Ectodermal cell (in vitro differentiated cells): ENCODE measurements around the gene AKT2.
"Not testable (repeated sequence)": the region's sequence is repeated elsewhere in the genome, so short reads cannot be mapped to it uniquely, and the experiment has no call there.

Experiments
- H3K27ac ChIP-seq: 2 replicates; pipeline ENCODE4 v1.7.0; 2013; ENCODE audit warnings: mild to moderate bottlenecking, low read depth, low read length; ENCODE audit not compliant: insufficient read depth, poor library complexity, severe bottlenecking
- H3K27me3 ChIP-seq: 2 replicates; pipeline ENCODE4 v1.7.0; 2013; ENCODE audit warnings: mild to moderate bottlenecking, low read length; ENCODE audit not compliant: insufficient read depth, control insufficient read depth, poor library complexity, severe bottlenecking
- H3K36me3 ChIP-seq: one replicate; pipeline ENCODE4 v1.7.0; 2013; ENCODE audit warnings: low read length; ENCODE audit not compliant: control insufficient read depth, insufficient read depth
- H3K4me1 ChIP-seq: one replicate; pipeline ENCODE4 v1.7.0; 2013; ENCODE audit warnings: low read length; ENCODE audit not compliant: control insufficient read depth, insufficient read depth
- H3K4me3 ChIP-seq: 2 replicates; pipeline ENCODE4 v1.7.0; 2013; ENCODE audit warnings: low read depth, low read length, control low read depth; ENCODE audit not compliant: insufficient read depth
- H3K9me3 ChIP-seq: 2 replicates; pipeline ENCODE4 v1.7.0; 2013; ENCODE audit warnings: mild to moderate bottlenecking, low read length, moderate library complexity; ENCODE audit not compliant: control insufficient read depth
- WGBS, 2 experiments: methylation state at CpG; one replicate each; pipeline ENCODE4 v1.1.7; 2013; ENCODE audit warnings: missing lambda C conversion rate in 2 of 2; 5-methylcytosine and 5-hydroxymethylcytosine counted together

The AKT2 gene

GRCh38 chr19:40219029-40219428 lies 66.1 kb downstream of the AKT2 start:
- H3K27me3 ChIP-seq = peaks cover 57% of the 10 kb centered on the region
- not testable (repeated sequence) for H3K36me3 ChIP-seq, H3K27ac ChIP-seq, H3K4me1 ChIP-seq, H3K9me3 ChIP-seq, H3K4me3 ChIP-seq
- WGBS, 2 experiments = 85 to 91% methylated on average over 4 of the region's 4 CpGs

DNA sequence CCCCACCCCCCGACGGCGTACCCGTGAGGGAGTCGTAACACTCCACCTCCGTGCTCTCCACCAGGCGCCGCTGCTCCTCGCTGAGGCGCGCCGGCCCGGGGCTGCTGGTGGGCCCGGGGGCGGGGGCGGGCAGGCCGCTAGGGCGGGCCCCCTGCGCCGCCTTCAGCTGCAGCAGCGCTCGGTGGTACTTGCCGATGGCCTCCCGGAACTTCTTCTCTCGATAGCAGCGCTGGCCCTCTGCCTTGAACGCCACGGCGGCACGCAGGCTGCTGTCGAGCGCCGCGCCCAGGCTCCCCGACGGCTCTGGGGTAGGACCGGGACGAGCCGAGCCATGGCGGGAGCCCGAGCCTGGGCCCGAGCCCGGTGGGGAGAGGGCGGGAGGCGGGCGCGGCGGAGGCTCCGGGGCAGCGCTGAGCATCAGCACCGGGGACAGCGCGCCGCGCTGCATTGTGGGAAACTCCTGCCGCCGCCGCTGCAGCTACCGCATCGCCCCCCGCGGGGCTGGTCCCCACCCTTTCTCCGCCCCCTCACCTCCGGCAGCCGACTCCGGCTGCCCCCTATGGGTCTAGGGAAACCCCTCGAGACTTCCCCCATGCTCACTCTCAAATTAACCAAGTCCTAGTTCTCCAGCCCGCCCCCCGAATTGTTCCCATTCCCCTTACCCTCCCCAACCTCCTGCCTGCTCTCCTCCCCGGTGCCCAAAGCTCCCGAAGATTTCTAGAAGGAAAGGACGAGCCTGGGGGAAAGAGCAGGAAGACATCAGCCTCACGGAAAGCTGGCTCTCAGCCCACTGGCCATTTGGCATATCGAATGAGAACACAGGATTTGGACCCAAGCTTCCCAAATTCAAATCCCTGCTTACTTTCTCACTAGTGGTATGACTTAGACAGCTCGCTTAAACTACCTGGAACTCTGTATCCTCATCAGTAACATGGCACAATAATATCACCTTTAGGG lies 66.9 kb downstream of the AKT2 start, which contains the start of gene TTC9B:
TTC9B (minus strand) TSS at position 451 of the 957 bp plus-strand sequence; CDS start at position 448, 3 bp downstream.
- Histone ChIP-seq H3K4me3 (no peak within 1 kb of the TSS), H3K27ac (no peak within 1 kb of the TSS), H3K4me1 (no peaks in the 10 kb centered on the region), H3K27me3 (peaks cover 57% of the 10 kb centered on the region), H3K36me3 (no peaks in the 10 kb centered on the region), H3K9me3 (no peaks in the 10 kb centered on the region)
- WGBS, 2 experiments = 7 to 8% methylated on average over 75 of the region's 75 CpGs

- Histone ChIP-seq H3K27me3 (peaks cover 57% of the 10 kb centered on the region), H3K4me3 (no peak overlapping the region), H3K36me3 (peaks cover 3% of the 10 kb centered on the region), H3K9me3 (no peaks in the 10 kb centered on the region), H3K27ac (no peak overlapping the region), H3K4me1 (no peaks in the 10 kb centered on the region)
- 38 to 42% methylated on average over 54 of the region's 54 CpGs for WGBS, 2 experiments
These were observed 67.9 kb downstream of the AKT2 start for GRCh38 chr19:40217027-40217810.

- no peaks in the 10 kb centered on the region for H3K9me3 ChIP-seq
- H3K4me3 ChIP-seq = no peak overlapping the region
- H3K36me3 ChIP-seq = peaks cover 3% of the 10 kb centered on the region
- H3K27me3 ChIP-seq = peaks cover 57% of the 10 kb centered on the region
- H3K27ac ChIP-seq = no peak overlapping the region
- WGBS, 2 experiments = 80 to 83% methylated on average over 9 of the region's 9 CpGs
- no peaks in the 10 kb centered on the region for H3K4me1 ChIP-seq
These were observed 68.4 kb downstream of the AKT2 start for GRCh38 chr19:40216777-40217026.

GRCh38 chr19:40216013-40216776 lies 69.0 kb downstream of the AKT2 start:
- no peak overlapping the region for H3K27ac ChIP-seq
- no peaks in the 10 kb centered on the region for H3K9me3 ChIP-seq
- whole genome bisulfite sequencing, 2 experiments = 86% methylated on average over 23 of the region's 23 CpGs
- H3K4me3 ChIP-seq = no peak overlapping the region
- peaks cover 56% of the 10 kb centered on the region for H3K27me3 ChIP-seq
- H3K4me1 ChIP-seq = no peaks in the 10 kb centered on the region
- peaks cover 3% of the 10 kb centered on the region for H3K36me3 ChIP-seq

DNA sequence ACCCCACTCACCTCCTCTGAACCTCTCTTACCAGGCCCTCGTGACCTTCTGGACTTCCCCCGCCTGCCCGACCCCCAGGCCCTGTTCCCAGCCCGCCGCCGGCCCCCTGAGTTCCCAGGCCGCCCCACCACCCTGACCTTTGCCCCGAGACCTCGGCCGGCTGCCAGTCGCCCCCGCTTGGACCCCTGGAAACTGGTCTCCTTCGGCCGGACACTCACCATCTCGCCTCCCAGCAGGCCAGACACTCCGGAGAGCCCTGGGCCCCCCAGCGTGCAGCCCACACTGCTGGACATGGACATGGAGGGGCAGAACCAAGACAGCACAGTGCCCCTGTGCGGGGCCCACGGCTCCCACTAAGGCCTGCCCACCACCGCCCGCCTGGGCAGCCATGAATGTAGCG lies 70.2 kb downstream of the AKT2 start:
- Histone ChIP-seq H3K27ac (no peak overlapping the region), H3K9me3 (no peaks in the 10 kb centered on the region), H3K4me1 (no peaks in the 10 kb centered on the region), H3K4me3 (no peak overlapping the region), H3K27me3 (peaks cover 44% of the 10 kb centered on the region), H3K36me3 (peaks cover 3% of the 10 kb centered on the region)
- WGBS, 2 experiments = 92 to 95% methylated on average over 22 of the region's 22 CpGs

- H3K9me3 ChIP-seq = no peaks in the 10 kb centered on the region
- H3K27ac ChIP-seq = no peak overlapping the region
- H3K27me3 ChIP-seq = peaks cover 35% of the 10 kb centered on the region
- H3K4me3 ChIP-seq = no peak overlapping the region
- no peaks in the 10 kb centered on the region for H3K4me1 ChIP-seq
- 94 to 95% methylated on average over 50 of the region's 50 CpGs for WGBS, 2 experiments
- peaks cover 3% of the 10 kb centered on the region for H3K36me3 ChIP-seq
These were observed 71.1 kb downstream of the AKT2 start for GRCh38 chr19:40213882-40214570.

DNA sequence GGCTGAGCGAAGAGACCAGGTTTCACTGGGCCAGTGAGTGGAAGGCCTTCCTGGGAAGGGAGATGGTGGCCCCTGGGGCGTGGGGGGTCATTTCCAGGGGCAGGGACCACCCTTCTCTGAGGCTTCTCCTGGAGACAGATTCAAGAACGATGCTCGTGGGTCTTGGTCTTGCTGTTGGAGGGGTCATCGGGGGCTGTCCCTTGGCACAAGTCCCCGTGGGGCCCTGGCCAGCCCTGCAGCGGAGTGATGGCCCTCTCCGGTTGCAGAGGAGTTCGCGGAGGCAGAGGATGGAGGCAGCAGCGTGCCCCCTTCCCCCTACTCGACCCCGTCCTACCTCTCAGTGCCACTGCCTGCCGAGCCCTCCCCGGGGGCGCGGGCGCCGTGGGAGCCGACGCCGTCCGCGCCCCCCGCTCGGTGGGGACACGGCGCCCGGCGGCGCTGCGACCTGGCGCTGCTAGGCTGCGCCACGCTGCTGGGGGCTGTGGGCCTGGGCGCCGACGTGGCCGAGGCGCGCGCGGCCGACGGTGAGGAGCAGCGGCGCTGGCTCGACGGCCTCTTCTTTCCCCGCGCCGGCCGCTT lies 71.8 kb downstream of the AKT2 start:
- H3K36me3 ChIP-seq = peaks cover 3% of the 10 kb centered on the region
- no peaks in the 10 kb centered on the region for H3K9me3 ChIP-seq
- peaks cover 28% of the 10 kb centered on the region for H3K27me3 ChIP-seq
- H3K27ac ChIP-seq = no peak overlapping the region
- H3K4me1 ChIP-seq = no peaks in the 10 kb centered on the region
- no peak overlapping the region for H3K4me3 ChIP-seq
- WGBS, 2 experiments = 94 to 95% methylated on average over 53 of the region's 53 CpGs

- Histone ChIP-seq H3K27me3 (peaks cover 4% of the 10 kb centered on the region), H3K4me3 (no peak overlapping the region), H3K9me3 (no peaks in the 10 kb centered on the region), H3K4me1 (no peaks in the 10 kb centered on the region), H3K36me3 (peaks cover 3% of the 10 kb centered on the region), H3K27ac (no peak overlapping the region)
- WGBS, 2 experiments = 54 to 60% methylated on average over 5 of the region's 5 CpGs
These were observed 74.3 kb downstream of the AKT2 start for GRCh38 chr19:40210889-40211288.
